Fibroblast of the aortic adventitia (primary cell): ENCODE measurements around the gene RLN1. TPM values are rescaled to one million over a fixed set of nuclear protein-coding genes. Genes with fewer than 3 reads are reported as not detected.
"Not testable (repeated sequence)": the region's sequence is repeated elsewhere in the genome, so short reads cannot be mapped to it uniquely, and the experiment has no call there.

ENCODE experiments used
- DNase-seq: peaks from one replicate; pipeline ENCODE4 v3.0.0-alpha.2; 2010; ENCODE audit warnings: low read depth
- H3K4me3 ChIP-seq: 2 replicates; pipeline ENCODE4 v1.5.1; 2011; ENCODE audit warnings: low read depth, mild to moderate bottlenecking, control low read depth, low read length, moderate library complexity
- total RNA-seq: library from RNA; depleted of rRNA; stranded (reverse); fragments of >200 nt; gene quantifications from 2 replicates; pipeline ENCODE4 v1.2.3, GENCODE V29; 2012; ENCODE audit warnings: low replicate concordance
- TF ChIP-seq, protein P1 (sequence below): IDR thresholded peaks from 2 replicates; pipeline ENCODE4 v1.5.1; 2011; ENCODE audit warnings: mild to moderate bottlenecking, low read length, control low read depth, inconsistent platforms; ENCODE audit not compliant: insufficient read depth

RLN1 gene, protein sequence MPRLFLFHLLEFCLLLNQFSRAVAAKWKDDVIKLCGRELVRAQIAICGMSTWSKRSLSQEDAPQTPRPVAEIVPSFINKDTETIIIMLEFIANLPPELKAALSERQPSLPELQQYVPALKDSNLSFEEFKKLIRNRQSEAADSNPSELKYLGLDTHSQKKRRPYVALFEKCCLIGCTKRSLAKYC
- total RNA-seq: 0.18 TPM in 1 of 2 replicates, not detected in the other

DNA sequence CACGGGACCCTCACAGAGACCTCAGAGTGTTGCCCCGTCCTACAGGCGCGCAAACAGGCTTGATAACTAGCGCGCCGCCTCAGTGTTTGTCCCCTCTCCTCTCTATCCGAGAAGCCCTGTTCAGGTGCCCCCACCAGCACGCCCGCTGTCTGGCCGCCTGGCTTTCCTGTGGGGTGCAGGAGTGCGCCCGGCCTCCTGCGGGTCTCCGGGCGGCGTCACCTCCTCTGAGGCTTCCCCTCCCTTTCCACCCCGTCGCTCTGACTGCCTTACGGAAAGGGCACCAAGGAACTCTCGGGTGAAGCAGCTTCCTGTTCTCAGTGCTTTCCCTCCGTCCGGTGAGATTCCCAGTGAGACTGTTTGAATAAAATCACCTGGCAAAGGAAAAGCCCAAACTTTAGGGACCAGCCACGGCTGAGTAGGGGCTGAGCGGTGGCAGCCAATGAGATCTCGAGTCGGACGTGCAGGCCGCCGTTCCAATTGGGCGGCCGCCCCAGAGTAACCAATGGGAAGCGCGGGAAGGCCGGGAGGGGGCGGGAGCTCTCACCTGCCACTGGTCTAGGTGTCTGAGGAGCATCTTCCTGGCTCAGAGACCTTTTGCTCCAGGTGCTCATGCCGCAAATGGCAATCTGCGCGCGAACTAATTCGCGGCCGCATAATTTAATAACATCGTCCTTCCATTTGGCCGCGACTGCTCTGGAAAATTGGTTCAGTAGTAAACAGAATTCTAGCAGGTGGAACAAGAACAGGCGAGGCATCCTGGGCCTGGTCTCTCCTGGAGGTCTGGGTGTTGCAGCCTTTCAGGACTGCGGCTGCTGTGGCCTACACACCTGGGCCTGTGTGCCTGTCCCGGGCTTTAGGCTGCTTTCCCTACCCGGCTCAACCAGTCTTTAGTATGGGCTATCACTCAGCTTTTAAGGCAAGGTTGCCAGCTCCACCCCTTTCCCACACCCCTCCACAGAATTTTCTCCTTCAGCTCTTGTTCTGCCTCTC, at the start of gene RLN1:
RLN1 (minus strand) TSS at position 885 of the 990 bp plus-strand sequence; CDS start at position 755, 130 bp downstream.
- DNase-seq: not testable (repeated sequence)

DNA sequence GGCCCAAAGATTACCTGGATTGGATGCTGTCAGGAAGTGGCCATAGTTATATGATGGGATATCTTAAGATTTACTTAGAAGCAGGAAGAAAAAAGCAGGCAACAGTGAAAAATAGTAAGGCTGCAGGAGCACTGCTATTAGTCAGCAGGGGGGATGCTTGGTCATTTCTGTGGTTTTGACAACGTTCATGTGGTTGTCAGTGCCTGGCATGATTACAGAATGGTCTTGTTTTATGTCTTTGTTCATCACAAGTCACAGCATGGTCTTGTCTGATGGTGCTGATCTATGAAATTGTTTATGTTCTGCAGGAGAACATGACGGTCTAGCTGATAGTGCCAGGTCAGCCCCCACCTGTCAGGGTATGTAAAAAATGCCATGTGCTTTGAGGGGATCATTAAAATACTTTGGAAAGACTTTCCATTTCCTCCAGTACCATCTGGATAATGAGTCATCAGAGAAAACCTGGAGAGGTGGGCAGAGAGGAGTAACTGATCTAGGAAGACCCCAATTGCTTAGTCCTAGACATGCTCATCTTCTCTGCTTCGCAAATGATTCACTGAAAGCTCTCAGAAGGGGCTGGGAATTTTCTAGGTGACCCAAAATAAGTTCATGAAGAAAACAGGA, 49.5 kb upstream of the RLN1 start:
- peak; percentile 65 for DNase-seq
- H3K4me3 ChIP-seq: no peak overlapping the region
- TF ChIP-seq, protein P1, sequence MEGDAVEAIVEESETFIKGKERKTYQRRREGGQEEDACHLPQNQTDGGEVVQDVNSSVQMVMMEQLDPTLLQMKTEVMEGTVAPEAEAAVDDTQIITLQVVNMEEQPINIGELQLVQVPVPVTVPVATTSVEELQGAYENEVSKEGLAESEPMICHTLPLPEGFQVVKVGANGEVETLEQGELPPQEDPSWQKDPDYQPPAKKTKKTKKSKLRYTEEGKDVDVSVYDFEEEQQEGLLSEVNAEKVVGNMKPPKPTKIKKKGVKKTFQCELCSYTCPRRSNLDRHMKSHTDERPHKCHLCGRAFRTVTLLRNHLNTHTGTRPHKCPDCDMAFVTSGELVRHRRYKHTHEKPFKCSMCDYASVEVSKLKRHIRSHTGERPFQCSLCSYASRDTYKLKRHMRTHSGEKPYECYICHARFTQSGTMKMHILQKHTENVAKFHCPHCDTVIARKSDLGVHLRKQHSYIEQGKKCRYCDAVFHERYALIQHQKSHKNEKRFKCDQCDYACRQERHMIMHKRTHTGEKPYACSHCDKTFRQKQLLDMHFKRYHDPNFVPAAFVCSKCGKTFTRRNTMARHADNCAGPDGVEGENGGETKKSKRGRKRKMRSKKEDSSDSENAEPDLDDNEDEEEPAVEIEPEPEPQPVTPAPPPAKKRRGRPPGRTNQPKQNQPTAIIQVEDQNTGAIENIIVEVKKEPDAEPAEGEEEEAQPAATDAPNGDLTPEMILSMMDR: no peak

More for the DNA sequence above, at the start of gene RLN1:
- not testable (repeated sequence) for H3K4me3 ChIP-seq

DNA sequence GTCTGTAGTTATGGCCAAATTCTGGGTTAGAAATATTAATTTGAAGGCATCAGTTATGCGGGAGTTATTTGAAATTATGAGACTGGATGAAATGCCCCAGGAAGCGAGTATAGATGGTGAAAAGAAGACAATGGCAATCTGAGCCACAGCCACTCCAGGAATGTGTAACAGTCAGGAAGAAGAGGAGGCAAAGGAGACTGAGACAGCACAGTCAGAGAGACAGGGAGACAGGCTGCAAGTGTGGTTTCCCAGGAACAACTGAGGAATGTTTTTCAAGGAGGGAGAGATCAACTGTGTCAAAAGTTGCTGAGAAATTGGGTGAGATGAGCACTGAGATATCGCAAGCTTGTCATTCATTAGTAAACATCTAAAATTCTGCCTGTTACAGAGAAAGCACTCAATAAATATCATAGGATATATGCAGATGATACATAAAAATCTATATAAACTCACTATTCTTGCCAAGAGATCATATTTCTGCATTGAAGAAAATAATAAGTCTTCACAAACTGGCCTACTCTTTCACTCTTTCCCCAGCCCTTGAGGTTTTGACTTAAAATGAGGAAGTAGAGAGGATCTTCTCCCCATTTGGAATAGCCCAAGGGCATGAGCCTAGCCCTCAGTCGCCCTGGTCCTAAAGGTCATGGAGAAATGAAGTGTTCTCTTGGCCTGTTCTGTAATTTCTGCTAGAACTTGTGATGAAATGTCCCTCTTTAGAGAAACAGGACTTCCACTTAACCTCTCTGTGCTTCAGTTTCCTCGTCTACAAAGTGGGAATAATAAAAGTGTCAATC, 48.5 kb upstream of the RLN1 start:
- TF ChIP-seq, protein P1: no peak
- no peak overlapping the region for H3K4me3 ChIP-seq
- DNase-seq: no peak

DNA sequence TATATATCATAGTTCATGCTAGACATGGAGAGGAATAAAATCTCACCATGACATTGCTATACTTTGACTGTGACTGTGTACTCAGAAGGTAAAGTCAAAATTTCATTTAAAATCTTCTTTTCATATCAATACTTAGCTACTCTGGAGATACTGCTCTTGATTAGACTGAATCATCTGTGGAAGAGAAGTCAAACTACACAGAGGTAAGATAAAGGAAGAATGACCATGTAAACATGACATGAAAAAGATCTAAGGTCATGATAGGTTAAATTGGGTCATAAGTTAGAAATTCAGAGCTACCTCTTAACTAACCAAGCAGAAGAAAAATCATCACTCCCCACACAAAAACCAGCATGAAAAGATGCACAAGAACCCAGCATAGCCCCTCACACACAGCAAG, 44.8 kb upstream of the RLN1 start:
- TF ChIP-seq, protein P1: no peak
- H3K4me3 ChIP-seq: no peak overlapping the region
- no peak for DNase-seq

DNA sequence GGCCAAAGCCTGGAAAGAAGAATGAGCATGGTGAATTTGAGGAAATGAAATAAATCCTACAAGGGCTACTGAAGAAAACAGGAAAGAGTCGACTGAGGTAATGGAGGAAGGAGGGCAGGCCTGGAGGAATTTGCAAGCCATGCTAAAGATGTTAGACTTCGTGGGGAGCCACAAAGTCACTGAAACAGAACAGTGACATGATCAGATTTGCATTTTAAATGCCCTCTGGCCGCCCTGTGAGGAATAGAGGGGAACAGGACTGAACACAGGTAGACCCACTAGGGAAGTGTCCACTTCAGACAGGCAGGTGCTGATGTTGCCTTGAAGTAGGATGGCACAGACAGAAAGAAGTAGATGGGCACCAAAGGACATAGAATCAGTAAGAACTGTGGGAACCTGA, 42.8 kb upstream of the RLN1 start:
- DNase-seq: no peak
- no peak overlapping the region for H3K4me3 ChIP-seq
- TF ChIP-seq, protein P1: no peak

DNA sequence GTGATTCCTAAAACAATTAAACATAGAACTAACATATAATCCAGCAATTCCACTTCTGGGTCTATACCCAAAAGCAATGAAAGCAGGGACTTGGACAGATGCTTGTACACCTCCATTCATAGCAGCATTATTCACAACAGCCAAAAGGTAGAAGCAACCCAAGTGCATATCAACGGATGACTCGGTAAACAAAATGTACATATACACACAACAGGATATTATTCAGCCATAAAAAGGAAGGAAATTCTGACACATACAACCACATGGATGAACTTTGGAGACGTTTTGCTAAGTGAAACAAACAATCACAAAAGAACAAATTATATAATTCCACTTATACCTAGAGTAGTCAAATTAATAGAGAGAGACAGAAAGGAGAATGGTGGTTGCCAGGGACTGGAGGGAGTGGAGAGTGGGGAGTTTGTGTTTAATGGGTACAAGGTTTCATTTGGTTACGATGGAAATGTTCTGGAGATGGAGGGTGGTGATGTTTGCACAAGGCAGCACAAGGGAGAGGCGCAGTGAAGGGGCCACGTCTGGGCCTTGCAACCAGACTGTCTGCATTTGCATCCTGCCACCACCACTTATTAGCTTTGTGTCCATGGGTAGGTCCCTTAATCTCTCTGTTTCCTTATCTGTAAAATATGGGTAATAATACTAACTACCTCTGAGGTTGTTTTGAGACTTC, 36.3 kb upstream of the RLN1 start:
- no peak overlapping the region for H3K4me3 ChIP-seq
- TF ChIP-seq, protein P1: no peak
- no peak for DNase-seq
